ENCODE measurements around the gene MICAL2. TPM values are rescaled to one million over a fixed set of nuclear protein-coding genes. Genes with fewer than 3 reads are reported as not detected.
A peak's percentile ranks its signal among the peaks of the same experiment; 100 is the strongest.

MICAL2 gene
- total RNA-seq, 1 donor from 2014 or later, result 10.0 TPM

GRCh38 chr11:12242966-12243365, 132.6 kb downstream of the MICAL2 start:
- no peaks in the 10 kb centered on the region for H3K27me3 Mint-ChIP-seq
- no peaks in the 10 kb centered on the region for H3K36me3 Mint-ChIP-seq (ENCODE audit: insufficient read depth)
- no peak for TF ChIP-seq CTCF (IDR thresholded peaks at IDR 0.05; ENCODE audit: unreplicated experiment)
- H3K9me3 Mint-ChIP-seq (ENCODE audit: low read depth), result no peaks in the 10 kb centered on the region
- H3K27ac Mint-ChIP-seq, result peak overlapping the region; percentile 29
- H3K4me1 Mint-ChIP-seq (ENCODE audit: low read depth), result peaks cover 26% of the 10 kb centered on the region
- no peak overlapping the region for H3K4me3 Mint-ChIP-seq (ENCODE audit: low read depth)
- DNase-seq (ENCODE audit: low spot score, unreplicated experiment), result no peak

GRCh38 chr11:12243486-12243885, 133.1 kb downstream of the MICAL2 start:
- peak overlapping the region; percentile 29 for H3K27ac Mint-ChIP-seq
- no peak for DNase-seq (ENCODE audit: low spot score, unreplicated experiment)
- H3K4me3 Mint-ChIP-seq (ENCODE audit: low read depth), result no peak overlapping the region
- no peak for TF ChIP-seq CTCF (IDR thresholded peaks at IDR 0.05; ENCODE audit: unreplicated experiment)
- no peaks in the 10 kb centered on the region for H3K36me3 Mint-ChIP-seq (ENCODE audit: insufficient read depth)
- H3K27me3 Mint-ChIP-seq, result no peaks in the 10 kb centered on the region
- H3K9me3 Mint-ChIP-seq (ENCODE audit: low read depth), result no peaks in the 10 kb centered on the region
- H3K4me1 Mint-ChIP-seq (ENCODE audit: low read depth), result peaks cover 31% of the 10 kb centered on the region

- peaks cover 36% of the 10 kb centered on the region for H3K4me1 Mint-ChIP-seq (ENCODE audit: low read depth)
- no peak for TF ChIP-seq CTCF (IDR thresholded peaks at IDR 0.05; ENCODE audit: unreplicated experiment)
- no peaks in the 10 kb centered on the region for H3K9me3 Mint-ChIP-seq (ENCODE audit: low read depth)
- H3K36me3 Mint-ChIP-seq (ENCODE audit: insufficient read depth), result no peaks in the 10 kb centered on the region
- H3K27ac Mint-ChIP-seq, result no peak overlapping the region
- DNase-seq (ENCODE audit: low spot score, unreplicated experiment), result no peak
- no peak overlapping the region for H3K4me3 Mint-ChIP-seq (ENCODE audit: low read depth)
- H3K27me3 Mint-ChIP-seq, result no peaks in the 10 kb centered on the region
Measured at GRCh38 chr11:12243911-12244550, 133.6 kb downstream of the MICAL2 start.

- Mint-ChIP-seq H3K36me3 (ENCODE audit: insufficient read depth) (no peaks in the 10 kb centered on the region), H3K27ac (no peak overlapping the region), H3K4me3 (ENCODE audit: low read depth) (no peak overlapping the region), H3K9me3 (ENCODE audit: low read depth) (no peaks in the 10 kb centered on the region), H3K4me1 (ENCODE audit: low read depth) (peaks cover 47% of the 10 kb centered on the region), H3K27me3 (no peaks in the 10 kb centered on the region)
- no peak for DNase-seq (ENCODE audit: low spot score, unreplicated experiment)
- TF ChIP-seq CTCF (IDR thresholded peaks at IDR 0.05; ENCODE audit: unreplicated experiment), result no peak
Measured at GRCh38 chr11:12245091-12245490, 134.7 kb downstream of the MICAL2 start.

- H3K9me3 Mint-ChIP-seq (ENCODE audit: low read depth), result no peaks in the 10 kb centered on the region
- H3K4me1 Mint-ChIP-seq (ENCODE audit: low read depth), result peaks cover 47% of the 10 kb centered on the region
- no peak for DNase-seq (ENCODE audit: low spot score, unreplicated experiment)
- H3K36me3 Mint-ChIP-seq (ENCODE audit: insufficient read depth), result no peaks in the 10 kb centered on the region
- H3K27ac Mint-ChIP-seq, result peak overlapping the region; percentile 60
- no peak for TF ChIP-seq CTCF (IDR thresholded peaks at IDR 0.05; ENCODE audit: unreplicated experiment)
- no peak overlapping the region for H3K4me3 Mint-ChIP-seq (ENCODE audit: low read depth)
- H3K27me3 Mint-ChIP-seq, result no peaks in the 10 kb centered on the region
Measured at GRCh38 chr11:12245549-12246016, 135.2 kb downstream of the MICAL2 start.
